Stimulated activated effector memory CD8-positive, alpha-beta T cell treated with anti-CD3 and anti-CD28 coated beads, Interleukin-12 subunit alpha, Interleukin-12 subunit beta, amount 100 ng/mL, for 72 hours (primary cell): ENCODE results near the gene MIA2.

Experiments
- ATAC-seq: fragments of 150-1000 bp; cut with Tn5 transposase; 2 replicates; pipeline ENCODE4 v1.10.0; 2021
- DNase-seq, 2 donors: peaks; one replicate each; pipeline ENCODE4 v3.0.0; 2021 to 2022; ENCODE audit warnings: low spot score in 2 of 2
- H3K27ac Mint-ChIP-seq: one replicate; pipeline ENCODE4 v1.8.0; 2022; ENCODE audit warnings: mild to moderate bottlenecking, mixed read lengths
- H3K36me3 Mint-ChIP-seq: one replicate; pipeline ENCODE4 v1.8.0; 2022; ENCODE audit warnings: mild to moderate bottlenecking, mixed read lengths
- H3K4me1 Mint-ChIP-seq: one replicate; pipeline ENCODE4 v1.8.0; 2022; ENCODE audit warnings: mixed read lengths
- H3K4me3 Mint-ChIP-seq: one replicate; pipeline ENCODE4 v1.8.0; 2022; ENCODE audit warnings: mild to moderate bottlenecking, mixed read lengths
- H3K9me3 Mint-ChIP-seq: one replicate; pipeline ENCODE4 v1.8.0; 2022; ENCODE audit warnings: mixed read lengths

MIA2 gene

GRCh38 chr14:39368261-39368959 is 134.7 kb downstream of the MIA2 start:
- Mint-ChIP-seq H3K9me3 (peaks cover 10% of the 10 kb centered on the region), H3K4me1 (peaks cover 17% of the 10 kb centered on the region), H3K4me3 (no peak overlapping the region), H3K27ac (no peak overlapping the region), H3K36me3 (peaks cover 43% of the 10 kb centered on the region)
- DNase-seq (no peak), ATAC-seq (no peak)

- no peak overlapping the region for H3K4me3 Mint-ChIP-seq
- peaks cover 7% of the 10 kb centered on the region for H3K9me3 Mint-ChIP-seq
- ATAC-seq = no peak
- no peak for DNase-seq
- peaks cover 17% of the 10 kb centered on the region for H3K4me1 Mint-ChIP-seq
- peaks cover 46% of the 10 kb centered on the region for H3K36me3 Mint-ChIP-seq
- peak overlapping the region; percentile 10 for H3K27ac Mint-ChIP-seq
Observed at GRCh38 chr14:39369029-39369428, 135.3 kb downstream of the MIA2 start.

- Mint-ChIP-seq H3K27ac (no peak overlapping the region), H3K4me3 (no peak overlapping the region), H3K9me3 (peaks cover 4% of the 10 kb centered on the region), H3K36me3 (peaks cover 33% of the 10 kb centered on the region), H3K4me1 (peaks cover 16% of the 10 kb centered on the region)
- DNase-seq (no peak), ATAC-seq (no peak)
Observed at GRCh38 chr14:39370415-39370814, 136.7 kb downstream of the MIA2 start.

GRCh38 chr14:39372656-39373055 is 138.9 kb downstream of the MIA2 start:
- no peak for DNase-seq
- Mint-ChIP-seq H3K4me3 (no peak overlapping the region), H3K4me1 (peaks cover 6% of the 10 kb centered on the region), H3K36me3 (peaks cover 27% of the 10 kb centered on the region), H3K9me3 (no peaks in the 10 kb centered on the region), H3K27ac (no peak overlapping the region)
- no peak for ATAC-seq

- Mint-ChIP-seq H3K36me3 (peaks cover 20% of the 10 kb centered on the region), H3K4me3 (no peak overlapping the region), H3K27ac (peak overlapping the region; percentile 34), H3K9me3 (no peaks in the 10 kb centered on the region), H3K4me1 (peaks cover 6% of the 10 kb centered on the region)
- no peak for DNase-seq
- no peak for ATAC-seq
Observed at GRCh38 chr14:39374851-39375250, 141.1 kb downstream of the MIA2 start.

GRCh38 chr14:39376667-39377403 is 143.1 kb downstream of the MIA2 start:
- peak overlapping the region; percentile 30 for H3K27ac Mint-ChIP-seq
- H3K4me3 Mint-ChIP-seq = no peak overlapping the region

GRCh38 chr14:39381366-39381765 is 147.7 kb downstream of the MIA2 start:
- H3K36me3 Mint-ChIP-seq = no peaks in the 10 kb centered on the region
- ATAC-seq = no peak
- no peaks in the 10 kb centered on the region for H3K9me3 Mint-ChIP-seq
- peaks cover 21% of the 10 kb centered on the region for H3K4me1 Mint-ChIP-seq
- no peak overlapping the region for H3K27ac Mint-ChIP-seq
- no peak overlapping the region for H3K4me3 Mint-ChIP-seq
- no peak for DNase-seq

More at GRCh38 chr14:39376667-39377403, 143.1 kb downstream of the MIA2 start:
- no peak for DNase-seq
- Mint-ChIP-seq H3K4me1 (peaks cover 6% of the 10 kb centered on the region), H3K36me3 (peaks cover 12% of the 10 kb centered on the region), H3K9me3 (no peaks in the 10 kb centered on the region)
- no peak for ATAC-seq

GRCh38 chr14:39382463-39382862 is 148.7 kb downstream of the MIA2 start:
- ATAC-seq (no peak), DNase-seq (no peak)
- peaks cover 16% of the 10 kb centered on the region for H3K4me1 Mint-ChIP-seq
- no peak overlapping the region for H3K27ac Mint-ChIP-seq
- no peak overlapping the region for H3K4me3 Mint-ChIP-seq
- no peaks in the 10 kb centered on the region for H3K9me3 Mint-ChIP-seq
- no peaks in the 10 kb centered on the region for H3K36me3 Mint-ChIP-seq

GRCh38 chr14:39383026-39383660 is 149.4 kb downstream of the MIA2 start:
- Mint-ChIP-seq H3K4me1 (peaks cover 16% of the 10 kb centered on the region), H3K9me3 (no peaks in the 10 kb centered on the region), H3K4me3 (no peak overlapping the region), H3K27ac (no peak overlapping the region), H3K36me3 (no peaks in the 10 kb centered on the region)
- ATAC-seq = peak; percentile 95
- no peak for DNase-seq

GRCh38 chr14:39383741-39384140 is 150.0 kb downstream of the MIA2 start:
- Mint-ChIP-seq H3K36me3 (no peaks in the 10 kb centered on the region), H3K9me3 (no peaks in the 10 kb centered on the region), H3K27ac (no peak overlapping the region), H3K4me3 (no peak overlapping the region), H3K4me1 (peaks cover 16% of the 10 kb centered on the region)
- peak; percentile 8 for ATAC-seq
- no peak for DNase-seq

GRCh38 chr14:39384177-39384576 is 150.5 kb downstream of the MIA2 start:
- ATAC-seq = no peak
- Mint-ChIP-seq H3K36me3 (no peaks in the 10 kb centered on the region), H3K4me3 (no peak overlapping the region), H3K9me3 (no peaks in the 10 kb centered on the region), H3K27ac (no peak overlapping the region), H3K4me1 (peaks cover 19% of the 10 kb centered on the region)
- no peak for DNase-seq

GRCh38 chr14:39393289-39393688 is 159.6 kb downstream of the MIA2 start:
- Mint-ChIP-seq H3K27ac (no peak overlapping the region), H3K9me3 (no peaks in the 10 kb centered on the region)
- ATAC-seq = no peak

GRCh38 chr14:39395555-39396254 is 162.0 kb downstream of the MIA2 start:
- DNase-seq = no peak
- Mint-ChIP-seq H3K4me3 (no peak overlapping the region), H3K9me3 (no peaks in the 10 kb centered on the region), H3K27ac (peak overlapping the region; percentile 56), H3K4me1 (peaks cover 7% of the 10 kb centered on the region), H3K36me3 (peaks cover 37% of the 10 kb centered on the region)
- ATAC-seq = peak; percentile 91

More at GRCh38 chr14:39393289-39393688, 159.6 kb downstream of the MIA2 start:
- Mint-ChIP-seq H3K36me3 (peaks cover 15% of the 10 kb centered on the region), H3K4me1 (peaks cover 13% of the 10 kb centered on the region), H3K4me3 (no peak overlapping the region)
- no peak for DNase-seq

- DNase-seq (no peak), ATAC-seq (no peak)
- Mint-ChIP-seq H3K4me1 (peaks cover 7% of the 10 kb centered on the region), H3K4me3 (no peak overlapping the region), H3K36me3 (peaks cover 38% of the 10 kb centered on the region), H3K9me3 (no peaks in the 10 kb centered on the region), H3K27ac (no peak overlapping the region)
Observed at GRCh38 chr14:39396448-39396847, 162.7 kb downstream of the MIA2 start.

GRCh38 chr14:39398382-39398781 is 164.7 kb downstream of the MIA2 start:
- ATAC-seq = no peak
- DNase-seq = no peak
- peaks cover 38% of the 10 kb centered on the region for H3K36me3 Mint-ChIP-seq
- no peak overlapping the region for H3K4me3 Mint-ChIP-seq
- H3K4me1 Mint-ChIP-seq = peaks cover 7% of the 10 kb centered on the region
- no peaks in the 10 kb centered on the region for H3K9me3 Mint-ChIP-seq
- H3K27ac Mint-ChIP-seq = no peak overlapping the region
